Smooth muscle cell (in vitro differentiated cells): ENCODE measurements around the gene GPR12. TPM values are rescaled to one million over a fixed set of nuclear protein-coding genes. Genes with fewer than 3 reads are reported as not detected.

Experiments
- DNase-seq: peaks from one replicate; lab custom pipeline; 2025; ENCODE audit not compliant: unreplicated experiment; lab: John Stamatoyannopoulos, UW
- H2AFZ ChIP-seq: fragments of 200-600 bp; sonication (generic); 2 replicates; pipeline ENCODE4 v1.6.0; 2016; ENCODE audit warnings: antibody characterized with exemption, low read depth, mild to moderate bottlenecking
- H3F3A ChIP-seq: fragments of 200-600 bp; sonication (generic); 2 replicates; pipeline ENCODE4 v1.6.0; 2017; ENCODE audit warnings: antibody characterized with exemption, low read depth
- H3K27ac ChIP-seq: fragments of 200-600 bp; sonication (generic); 2 replicates; pipeline ENCODE4 v1.5.1; 2016; ENCODE audit warnings: low read depth, mild to moderate bottlenecking
- H3K27me3 ChIP-seq: fragments of 200-600 bp; sonication (generic); 2 replicates; pipeline ENCODE4 v1.6.1; 2016; ENCODE audit warnings: low read depth, mild to moderate bottlenecking
- H3K36me3 ChIP-seq: fragments of 200-600 bp; sonication (generic); 2 replicates; pipeline ENCODE4 v1.5.1; 2016; ENCODE audit warnings: low read depth
- H3K4me1 ChIP-seq: fragments of 200-600 bp; sonication (generic); 2 replicates; pipeline ENCODE4 v1.5.1; 2016; ENCODE audit warnings: low read depth
- H3K4me2 ChIP-seq: fragments of 200-600 bp; sonication (generic); 2 replicates; pipeline ENCODE4 v1.6.0; 2016; ENCODE audit warnings: mild to moderate bottlenecking
- H3K4me3 ChIP-seq: fragments of 200-600 bp; sonication (generic); 2 replicates; pipeline ENCODE4 v1.5.1; 2016; ENCODE audit warnings: mild to moderate bottlenecking
- H3K79me2 ChIP-seq: fragments of 200-600 bp; sonication (generic); 2 replicates; pipeline ENCODE4 v1.6.0; 2016; ENCODE audit warnings: low read depth, mild to moderate bottlenecking
- H3K9ac ChIP-seq: fragments of 200-600 bp; sonication (generic); 2 replicates; pipeline ENCODE4 v1.6.0; 2016; ENCODE audit warnings: low read depth
- H3K9me3 ChIP-seq: fragments of 200-600 bp; sonication (generic); replicated peaks from 2 replicates; pipeline ENCODE4 v1.5.1; 2016; ENCODE audit warnings: low read depth
- H4K20me1 ChIP-seq: fragments of 200-600 bp; sonication (generic); 2 replicates; pipeline ENCODE4 v1.6.0; 2016; ENCODE audit warnings: low read depth
- WGBS: methylation state at CpG from one replicate; pipeline ENCODE4 v1.1.7; 2016; ENCODE audit warnings: low lambda C conversion rate; 5-methylcytosine and 5-hydroxymethylcytosine counted together
- polyA plus RNA-seq: library from polyadenylated mRNA; unstranded; fragments of >200 nt; fragmentation: Nextera tagmentation; extraction: Ambion mirVana; gene quantifications from 2 replicates; pipeline ENCODE4 v1.2.1, GENCODE V29; 2016
- total RNA-seq: library from RNA; depleted of rRNA; stranded (reverse); fragments of >200 nt; gene quantifications from 2 replicates; pipeline ENCODE4 v1.2.3, GENCODE V29; 2014
- TF ChIP-seq, protein P1 (sequence below): fragments of 200-600 bp; sonication (generic); IDR thresholded peaks from 2 replicates; pipeline ENCODE4 v1.5.1; 2017; ENCODE audit warnings: borderline replicate concordance, mild to moderate bottlenecking, antibody characterized with exemption; ENCODE audit not compliant: insufficient read depth, poor library complexity, severe bottlenecking

The GPR12 gene
- total and polyA plus RNA-seq, 2 experiments from 2014 or later = not detected

DNA sequence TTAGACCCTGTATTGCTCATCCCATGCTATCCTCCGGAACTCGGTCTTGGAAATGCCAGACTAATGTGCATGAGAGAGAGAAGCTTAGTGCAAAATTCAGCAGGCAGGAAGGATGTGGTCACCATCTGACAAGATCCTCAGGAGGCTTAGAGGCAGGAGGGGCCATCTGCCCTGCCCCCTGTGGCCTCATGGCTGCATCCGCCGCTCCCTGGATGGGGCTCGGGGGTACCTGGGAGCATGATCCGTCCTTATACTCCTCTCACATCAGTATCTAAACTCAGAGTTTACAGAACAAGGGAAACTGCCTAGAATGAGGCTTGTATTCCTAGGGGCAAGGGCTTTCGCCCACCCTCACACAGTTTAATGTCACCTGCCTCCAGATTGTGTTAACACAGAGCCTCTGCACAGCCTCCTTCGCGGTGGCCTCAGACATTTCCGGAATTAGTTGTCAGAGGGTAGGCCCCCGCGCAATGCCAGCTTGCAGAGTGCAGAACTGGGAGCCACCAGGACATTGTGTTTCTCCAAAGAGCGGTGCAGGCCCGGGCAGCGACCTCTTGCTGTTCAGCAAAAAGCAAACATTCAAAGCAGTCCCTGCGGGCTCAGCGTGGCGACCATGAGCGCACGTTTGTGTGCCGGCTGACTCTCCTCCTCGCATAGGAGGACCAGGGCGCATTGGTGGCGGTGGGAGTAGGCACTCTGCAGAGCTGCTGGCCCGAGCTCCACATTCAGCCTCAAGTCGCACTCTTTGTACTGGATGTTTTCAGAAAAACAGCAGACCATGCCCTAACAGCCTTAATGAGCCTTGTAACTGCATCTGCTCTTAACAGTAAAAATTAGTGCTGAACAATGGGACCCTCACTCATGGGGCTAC is 39.1 kb downstream of the GPR12 start:
- no peaks in the 10 kb centered on the region for H3K4me1 ChIP-seq
- 84% methylated on average over 26 of the region's 26 CpGs for WGBS
- H3K27me3 ChIP-seq = peaks cover 2% of the 10 kb centered on the region
- TF ChIP-seq, protein P1, sequence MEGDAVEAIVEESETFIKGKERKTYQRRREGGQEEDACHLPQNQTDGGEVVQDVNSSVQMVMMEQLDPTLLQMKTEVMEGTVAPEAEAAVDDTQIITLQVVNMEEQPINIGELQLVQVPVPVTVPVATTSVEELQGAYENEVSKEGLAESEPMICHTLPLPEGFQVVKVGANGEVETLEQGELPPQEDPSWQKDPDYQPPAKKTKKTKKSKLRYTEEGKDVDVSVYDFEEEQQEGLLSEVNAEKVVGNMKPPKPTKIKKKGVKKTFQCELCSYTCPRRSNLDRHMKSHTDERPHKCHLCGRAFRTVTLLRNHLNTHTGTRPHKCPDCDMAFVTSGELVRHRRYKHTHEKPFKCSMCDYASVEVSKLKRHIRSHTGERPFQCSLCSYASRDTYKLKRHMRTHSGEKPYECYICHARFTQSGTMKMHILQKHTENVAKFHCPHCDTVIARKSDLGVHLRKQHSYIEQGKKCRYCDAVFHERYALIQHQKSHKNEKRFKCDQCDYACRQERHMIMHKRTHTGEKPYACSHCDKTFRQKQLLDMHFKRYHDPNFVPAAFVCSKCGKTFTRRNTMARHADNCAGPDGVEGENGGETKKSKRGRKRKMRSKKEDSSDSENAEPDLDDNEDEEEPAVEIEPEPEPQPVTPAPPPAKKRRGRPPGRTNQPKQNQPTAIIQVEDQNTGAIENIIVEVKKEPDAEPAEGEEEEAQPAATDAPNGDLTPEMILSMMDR = no peak
- no peaks in the 10 kb centered on the region for H4K20me1 ChIP-seq
- H3K4me3 ChIP-seq = no peak overlapping the region
- no peak overlapping the region for H3K9ac ChIP-seq
- no peak overlapping the region for H3K27ac ChIP-seq
- H3F3A ChIP-seq = no peaks in the 10 kb centered on the region
- no peak for DNase-seq
- no peaks in the 10 kb centered on the region for H3K36me3 ChIP-seq
- H3K9me3 ChIP-seq = no peaks in the 10 kb centered on the region
- H2AFZ ChIP-seq = no peak overlapping the region
- H3K79me2 ChIP-seq = no peaks in the 10 kb centered on the region
- H3K4me2 ChIP-seq = no peak overlapping the region

DNA sequence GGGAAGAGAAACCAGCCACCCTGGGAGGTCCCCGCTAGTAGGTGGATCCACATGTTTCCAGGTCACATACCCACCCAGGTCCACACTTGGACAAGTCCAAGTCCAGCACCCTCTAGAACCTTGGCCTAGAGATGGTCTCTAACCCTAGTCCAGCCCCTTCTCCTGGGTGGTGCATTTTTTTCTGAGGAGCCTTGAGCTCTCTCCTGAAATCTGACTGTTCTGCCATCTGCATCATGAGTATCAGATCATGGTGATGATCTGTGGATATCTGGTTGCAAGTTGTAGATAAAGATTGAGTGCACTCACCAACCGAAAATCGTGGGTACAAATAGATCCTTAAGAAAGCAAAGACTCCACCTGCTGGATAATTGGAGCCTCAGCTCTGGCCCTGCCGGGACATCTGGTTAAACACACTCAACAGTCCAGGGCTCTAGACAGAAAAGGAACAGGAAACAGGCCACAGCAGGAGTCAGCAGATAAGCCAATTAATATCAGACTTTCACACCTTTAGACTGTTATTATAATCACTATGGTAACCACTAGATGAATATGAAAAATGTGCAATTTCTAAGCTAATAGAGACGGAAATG is 41.1 kb downstream of the GPR12 start:
- Histone ChIP-seq H3K36me3 (no peaks in the 10 kb centered on the region), H3F3A (no peaks in the 10 kb centered on the region), H2AFZ (no peak overlapping the region), H3K4me1 (no peaks in the 10 kb centered on the region), H3K79me2 (no peaks in the 10 kb centered on the region), H3K9ac (no peak overlapping the region), H3K4me3 (no peak overlapping the region), H3K27me3 (peaks cover 4% of the 10 kb centered on the region), H3K27ac (no peak overlapping the region), H4K20me1 (no peaks in the 10 kb centered on the region), H3K4me2 (no peak overlapping the region), H3K9me3 (no peaks in the 10 kb centered on the region)
- no peak for DNase-seq
- 64% methylated on average over 5 of the region's 5 CpGs for WGBS
- TF ChIP-seq, protein P1 = no peak

DNA sequence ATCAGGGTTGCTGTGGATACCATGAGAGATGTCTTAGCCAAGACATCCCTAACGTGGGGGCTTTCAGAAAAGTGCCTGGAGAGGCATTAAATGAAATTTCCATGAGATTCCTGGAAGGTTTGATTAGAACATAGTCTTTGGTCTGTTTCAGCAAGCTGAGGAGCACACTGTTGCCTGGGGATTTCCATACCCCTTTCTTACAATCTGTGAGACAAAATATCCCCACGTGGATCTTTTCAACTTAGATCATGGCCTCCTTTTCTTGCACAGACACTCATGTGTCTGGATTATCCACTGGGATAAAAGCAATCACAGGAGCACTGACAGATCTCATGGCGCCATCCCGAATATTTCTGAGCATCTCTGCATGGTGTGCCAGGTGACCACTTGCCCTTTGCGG is 41.7 kb downstream of the GPR12 start:
- Histone ChIP-seq H2AFZ (no peak overlapping the region), H3K9me3 (no peaks in the 10 kb centered on the region), H3K36me3 (no peaks in the 10 kb centered on the region), H3K79me2 (no peaks in the 10 kb centered on the region), H3K27me3 (peaks cover 4% of the 10 kb centered on the region), H3K4me2 (no peak overlapping the region), H3F3A (no peaks in the 10 kb centered on the region), H3K4me3 (no peak overlapping the region), H3K9ac (no peak overlapping the region), H3K4me1 (no peaks in the 10 kb centered on the region), H4K20me1 (no peaks in the 10 kb centered on the region), H3K27ac (no peak overlapping the region)
- WGBS = 78% methylated on average over 5 of the region's 5 CpGs
- TF ChIP-seq, protein P1 = no peak
- no peak for DNase-seq

DNA sequence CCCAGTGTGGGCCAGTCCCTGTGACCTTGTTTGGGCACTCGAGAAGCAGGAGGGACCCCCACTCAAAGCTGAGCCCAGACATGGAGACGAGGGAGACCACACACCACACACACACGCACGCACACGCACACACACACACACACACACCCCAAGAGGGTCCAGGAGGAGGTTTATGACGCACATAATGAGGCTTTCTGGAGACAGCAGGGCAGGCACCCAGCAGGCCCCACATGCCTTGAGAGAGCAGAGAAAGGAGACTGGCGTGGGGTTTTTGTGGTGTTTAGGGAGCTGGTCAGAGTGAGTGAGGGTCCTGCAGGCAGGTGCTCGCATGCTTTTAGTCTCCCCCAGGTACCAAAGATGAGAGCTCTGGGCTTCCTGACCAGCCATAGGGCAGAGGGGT is 42.4 kb downstream of the GPR12 start:
- WGBS = 80% methylated on average over 8 of the region's 8 CpGs
- TF ChIP-seq, protein P1 = no peak
- no peak overlapping the region for H3K9ac ChIP-seq

More for the DNA sequence above, 42.4 kb downstream of the GPR12 start:
- Histone ChIP-seq H3K9me3 (no peaks in the 10 kb centered on the region), H2AFZ (no peak overlapping the region), H3K4me2 (no peak overlapping the region), H3K4me3 (no peak overlapping the region), H3K79me2 (no peaks in the 10 kb centered on the region), H3K27ac (no peak overlapping the region), H4K20me1 (no peaks in the 10 kb centered on the region), H3K4me1 (no peaks in the 10 kb centered on the region), H3K36me3 (no peaks in the 10 kb centered on the region), H3K27me3 (peaks cover 4% of the 10 kb centered on the region), H3F3A (no peaks in the 10 kb centered on the region)
- DNase-seq = no peak
